Measurements from ENCODE around the gene SPPL3. TPM values are rescaled to one million over a fixed set of nuclear protein-coding genes. Genes with fewer than 3 reads are reported as not detected.

The SPPL3 gene
- total RNA-seq, 6 experiments from 2014 or later, result 35.3 to 59.1 (median 47.1) TPM

DNA sequence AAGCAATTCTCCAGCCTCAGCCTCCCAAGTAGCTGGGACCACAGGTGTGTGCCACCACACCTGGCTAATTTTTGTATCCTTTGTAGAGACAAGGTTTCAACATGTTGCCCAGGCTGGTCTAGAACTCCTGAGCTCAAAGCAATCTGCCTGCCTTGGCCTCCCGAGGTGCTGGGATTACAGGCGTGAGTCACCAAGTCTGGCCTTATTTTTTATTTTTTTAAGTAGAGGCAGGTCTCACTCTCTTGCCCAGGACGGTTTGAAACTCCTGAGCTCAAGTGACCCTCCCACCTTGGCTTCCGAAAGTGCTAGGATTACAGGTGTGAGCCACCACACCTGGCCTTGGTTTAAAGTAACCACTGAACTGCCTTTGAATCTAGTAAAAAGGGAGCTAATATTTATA, 56.8 kb downstream of the SPPL3 start:
- Mint-ChIP-seq H3K4me3 (no peak overlapping the region), H3K27me3 (ENCODE audit: insufficient read depth) (no peaks in the 10 kb centered on the region), H3K9me3 (no peaks in the 10 kb centered on the region), H3K27ac (no peak overlapping the region), H3K4me1 (ENCODE audit: low read depth) (peaks cover 51% of the 10 kb centered on the region), H3K36me3 (ENCODE audit: low read depth) (no peaks in the 10 kb centered on the region)
- TF ChIP-seq, protein P1, sequence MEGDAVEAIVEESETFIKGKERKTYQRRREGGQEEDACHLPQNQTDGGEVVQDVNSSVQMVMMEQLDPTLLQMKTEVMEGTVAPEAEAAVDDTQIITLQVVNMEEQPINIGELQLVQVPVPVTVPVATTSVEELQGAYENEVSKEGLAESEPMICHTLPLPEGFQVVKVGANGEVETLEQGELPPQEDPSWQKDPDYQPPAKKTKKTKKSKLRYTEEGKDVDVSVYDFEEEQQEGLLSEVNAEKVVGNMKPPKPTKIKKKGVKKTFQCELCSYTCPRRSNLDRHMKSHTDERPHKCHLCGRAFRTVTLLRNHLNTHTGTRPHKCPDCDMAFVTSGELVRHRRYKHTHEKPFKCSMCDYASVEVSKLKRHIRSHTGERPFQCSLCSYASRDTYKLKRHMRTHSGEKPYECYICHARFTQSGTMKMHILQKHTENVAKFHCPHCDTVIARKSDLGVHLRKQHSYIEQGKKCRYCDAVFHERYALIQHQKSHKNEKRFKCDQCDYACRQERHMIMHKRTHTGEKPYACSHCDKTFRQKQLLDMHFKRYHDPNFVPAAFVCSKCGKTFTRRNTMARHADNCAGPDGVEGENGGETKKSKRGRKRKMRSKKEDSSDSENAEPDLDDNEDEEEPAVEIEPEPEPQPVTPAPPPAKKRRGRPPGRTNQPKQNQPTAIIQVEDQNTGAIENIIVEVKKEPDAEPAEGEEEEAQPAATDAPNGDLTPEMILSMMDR (IDR thresholded peaks at IDR 0.05), result no peak
- no peak for DNase-seq

DNA sequence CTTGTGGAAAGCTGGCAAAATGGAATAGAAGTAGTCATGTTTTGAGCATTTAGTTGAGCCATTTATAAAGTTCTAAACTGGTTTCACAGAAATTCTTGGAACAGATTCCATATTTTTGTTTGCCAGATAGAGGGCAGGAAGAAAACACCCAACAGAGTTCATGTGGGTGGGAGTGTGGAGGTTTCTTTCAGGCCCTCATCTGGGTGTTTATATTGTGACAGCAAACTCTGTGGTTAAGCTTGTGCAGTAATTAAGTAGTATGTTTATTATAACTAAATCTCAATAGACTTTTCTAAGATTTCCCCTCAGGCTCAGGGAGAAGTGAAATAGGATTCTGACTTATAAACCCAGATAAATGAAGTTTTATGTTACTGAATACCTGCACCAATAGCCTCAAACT, 57.4 kb downstream of the SPPL3 start:
- no peaks in the 10 kb centered on the region for H3K9me3 Mint-ChIP-seq
- TF ChIP-seq, protein P1 (IDR thresholded peaks at IDR 0.05), result no peak
- H3K4me3 Mint-ChIP-seq, result no peak overlapping the region
- peaks cover 51% of the 10 kb centered on the region for H3K4me1 Mint-ChIP-seq (ENCODE audit: low read depth)
- DNase-seq, result no peak
- H3K36me3 Mint-ChIP-seq (ENCODE audit: low read depth), result no peaks in the 10 kb centered on the region
- H3K27ac Mint-ChIP-seq, result no peak overlapping the region
- no peaks in the 10 kb centered on the region for H3K27me3 Mint-ChIP-seq (ENCODE audit: insufficient read depth)

- H3K36me3 Mint-ChIP-seq (ENCODE audit: low read depth), result no peaks in the 10 kb centered on the region
- H3K27ac Mint-ChIP-seq, result no peak overlapping the region
- TF ChIP-seq, protein P1 (IDR thresholded peaks at IDR 0.05), result no peak
- DNase-seq, result no peak
- H3K27me3 Mint-ChIP-seq (ENCODE audit: insufficient read depth), result no peaks in the 10 kb centered on the region
- no peaks in the 10 kb centered on the region for H3K9me3 Mint-ChIP-seq
- H3K4me1 Mint-ChIP-seq (ENCODE audit: low read depth), result peaks cover 45% of the 10 kb centered on the region
- H3K4me3 Mint-ChIP-seq, result no peak overlapping the region
These were observed 58.5 kb downstream of the SPPL3 start for GRCh38 chr12:120845696-120846095.

DNA sequence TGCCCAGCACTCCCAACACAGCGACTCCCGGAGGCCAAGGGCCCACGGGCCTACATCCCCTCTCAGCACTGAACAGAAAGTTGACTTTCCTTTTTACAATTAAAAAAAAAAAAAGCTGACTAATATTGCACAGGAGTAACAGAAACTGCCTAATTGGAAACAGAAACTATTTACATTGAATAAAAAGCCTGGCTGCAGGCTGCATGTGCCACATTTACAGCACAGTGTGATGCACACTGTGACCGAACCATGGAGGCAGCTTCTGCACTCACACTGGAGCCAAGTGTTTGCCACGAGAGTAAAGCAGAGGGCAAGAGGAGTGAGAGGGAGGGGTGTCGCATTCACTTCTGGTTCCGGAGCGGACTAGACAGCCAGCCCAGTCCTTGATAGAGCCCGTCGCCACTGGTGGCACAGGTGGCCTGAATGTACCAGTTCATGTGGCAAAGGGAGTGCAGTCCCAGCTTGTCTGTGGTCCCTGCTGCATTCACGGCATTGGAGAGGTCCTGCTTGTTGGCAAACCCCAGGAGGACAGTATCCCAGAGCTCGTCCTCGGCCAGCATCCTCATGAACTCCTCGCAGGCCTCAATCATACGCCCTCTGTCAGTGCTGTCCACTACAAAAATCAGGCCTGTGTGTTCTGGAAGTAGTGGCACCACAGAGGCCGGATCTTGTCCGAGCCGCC, 59.2 kb downstream of the SPPL3 start:
- Mint-ChIP-seq H3K4me1 (ENCODE audit: low read depth) (peaks cover 37% of the 10 kb centered on the region), H3K27me3 (ENCODE audit: insufficient read depth) (no peaks in the 10 kb centered on the region), H3K9me3 (no peaks in the 10 kb centered on the region), H3K27ac (no peak overlapping the region; the same call in 1 of the 2 replicates), H3K4me3 (no peak overlapping the region), H3K36me3 (ENCODE audit: low read depth) (no peaks in the 10 kb centered on the region)
- TF ChIP-seq, protein P1 (IDR thresholded peaks at IDR 0.05), result no peak
- DNase-seq, result no peak

- no peak overlapping the region for H3K4me3 Mint-ChIP-seq
- no peak overlapping the region; the same call in 1 of the 2 replicates for H3K27ac Mint-ChIP-seq
- TF ChIP-seq, protein P1 (IDR thresholded peaks at IDR 0.05), result no peak
- no peaks in the 10 kb centered on the region for H3K27me3 Mint-ChIP-seq (ENCODE audit: insufficient read depth)
- no peak for DNase-seq
- H3K36me3 Mint-ChIP-seq (ENCODE audit: low read depth), result no peaks in the 10 kb centered on the region
- no peaks in the 10 kb centered on the region for H3K9me3 Mint-ChIP-seq
- peaks cover 31% of the 10 kb centered on the region for H3K4me1 Mint-ChIP-seq (ENCODE audit: low read depth)
These were observed 59.9 kb downstream of the SPPL3 start for GRCh38 chr12:120844297-120844696.
